Calu3 (cell line): ENCODE measurements around the gene PTPRG. TPM values are rescaled to one million over a fixed set of nuclear protein-coding genes. Genes with fewer than 3 reads are reported as not detected.

Experiments
- BruUV-seq: library from RNA; stranded (reverse); fragments of 400-500 nt; replicated peaks from 2 replicates; lab custom pipeline; 2021; lab: Mats Ljungman, UMichigan
- CTCF ChIA-PET: fragments of 300-600 bp; sonication (Branson Sonifier 250); formaldehyde crosslinking; loops from one replicate; lab custom pipeline; 2022; ENCODE audit warnings: antibody characterized with exemption; lab: Charles Lee
- DNase-seq: peaks from one replicate; pipeline ENCODE4 v3.0.0; 2022
- H3K27ac Mint-ChIP-seq: one replicate; pipeline ENCODE4 v1.8.0; 2022; ENCODE audit warnings: mixed read lengths; ENCODE audit not compliant: unreplicated experiment
- H3K27me3 Mint-ChIP-seq: one replicate; pipeline ENCODE4 v1.8.0; 2022; ENCODE audit warnings: mixed read lengths; ENCODE audit not compliant: unreplicated experiment
- H3K36me3 Mint-ChIP-seq: one replicate; pipeline ENCODE4 v1.8.0; 2022; ENCODE audit warnings: mild to moderate bottlenecking, moderate library complexity, mixed read lengths; ENCODE audit not compliant: insufficient read depth, unreplicated experiment
- H3K4me1 Mint-ChIP-seq: one replicate; pipeline ENCODE4 v1.8.0; 2022; ENCODE audit warnings: mild to moderate bottlenecking, low read depth, mixed read lengths; ENCODE audit not compliant: unreplicated experiment
- H3K4me3 Mint-ChIP-seq: one replicate; pipeline ENCODE4 v1.8.0; 2022; ENCODE audit warnings: mild to moderate bottlenecking, low read depth, moderate library complexity, mixed read lengths; ENCODE audit not compliant: unreplicated experiment
- H3K9me3 Mint-ChIP-seq: one replicate; pipeline ENCODE4 v1.8.0; 2022; ENCODE audit warnings: low read depth, mixed read lengths; ENCODE audit not compliant: unreplicated experiment
- intact Hi-C: fragments of 100-400 bp; cut with micrococcal nuclease; formaldehyde crosslinking; loops from one replicate; pipeline ENCODE4 v1.10.0; 2022; ENCODE audit not compliant: unreplicated experiment
- total RNA-seq: library from RNA; stranded (reverse); gene quantifications from 2 replicates; pipeline ENCODE4 v1.2.3, GENCODE V29; 2022
- TF ChIP-seq, protein P1 (sequence below): fragments of 200-600 bp; IDR thresholded peaks from one replicate; pipeline ENCODE4 v1.8.0; 2022; ENCODE audit warnings: antibody characterized with exemption; ENCODE audit not compliant: unreplicated experiment

The PTPRG gene
- total RNA-seq, 1 experiment from 2014 or later, result 0.35 TPM

DNA sequence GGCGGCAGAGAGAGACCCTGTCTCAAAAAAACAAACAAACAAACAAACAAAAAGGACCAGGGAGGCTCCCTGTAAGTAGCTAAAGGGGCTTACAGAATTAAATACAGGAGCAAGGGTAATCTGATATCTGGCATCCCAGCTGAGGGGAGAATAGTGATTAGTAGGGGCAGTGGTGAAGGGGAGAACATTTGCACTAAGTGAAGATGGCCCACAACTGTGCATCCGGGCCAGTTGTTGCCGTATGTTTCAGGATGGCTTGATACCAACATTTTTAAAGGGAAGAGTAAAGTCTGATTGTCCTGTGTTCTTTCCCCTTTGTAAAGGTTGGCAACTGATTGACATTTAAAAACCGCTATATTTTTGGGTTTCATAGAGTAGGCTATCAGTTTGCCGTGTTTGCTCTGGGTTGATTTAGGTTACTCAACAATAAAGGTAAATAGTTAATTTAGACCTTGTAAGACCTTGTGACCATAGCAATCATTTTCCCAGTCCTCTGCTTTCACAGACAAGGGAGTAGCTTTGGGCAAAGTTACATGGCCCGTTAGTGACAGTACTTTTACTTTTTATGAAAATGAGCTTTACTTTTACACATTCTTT, 167.8 kb downstream of the PTPRG start:
- H3K4me1 Mint-ChIP-seq, result no peaks in the 10 kb centered on the region
- H3K4me3 Mint-ChIP-seq, result no peak overlapping the region
- H3K9me3 Mint-ChIP-seq, result peaks cover 12% of the 10 kb centered on the region
- TF ChIP-seq, protein P1, sequence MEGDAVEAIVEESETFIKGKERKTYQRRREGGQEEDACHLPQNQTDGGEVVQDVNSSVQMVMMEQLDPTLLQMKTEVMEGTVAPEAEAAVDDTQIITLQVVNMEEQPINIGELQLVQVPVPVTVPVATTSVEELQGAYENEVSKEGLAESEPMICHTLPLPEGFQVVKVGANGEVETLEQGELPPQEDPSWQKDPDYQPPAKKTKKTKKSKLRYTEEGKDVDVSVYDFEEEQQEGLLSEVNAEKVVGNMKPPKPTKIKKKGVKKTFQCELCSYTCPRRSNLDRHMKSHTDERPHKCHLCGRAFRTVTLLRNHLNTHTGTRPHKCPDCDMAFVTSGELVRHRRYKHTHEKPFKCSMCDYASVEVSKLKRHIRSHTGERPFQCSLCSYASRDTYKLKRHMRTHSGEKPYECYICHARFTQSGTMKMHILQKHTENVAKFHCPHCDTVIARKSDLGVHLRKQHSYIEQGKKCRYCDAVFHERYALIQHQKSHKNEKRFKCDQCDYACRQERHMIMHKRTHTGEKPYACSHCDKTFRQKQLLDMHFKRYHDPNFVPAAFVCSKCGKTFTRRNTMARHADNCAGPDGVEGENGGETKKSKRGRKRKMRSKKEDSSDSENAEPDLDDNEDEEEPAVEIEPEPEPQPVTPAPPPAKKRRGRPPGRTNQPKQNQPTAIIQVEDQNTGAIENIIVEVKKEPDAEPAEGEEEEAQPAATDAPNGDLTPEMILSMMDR, result no peak
- no TSS peak for BruUV-seq
- no peaks in the 10 kb centered on the region for H3K36me3 Mint-ChIP-seq
- no peaks in the 10 kb centered on the region for H3K27me3 Mint-ChIP-seq
- no peak overlapping the region for H3K27ac Mint-ChIP-seq
- no peak for DNase-seq
- CTCF ChIA-PET, result no interaction called here
- intact Hi-C loops, result no loop called here

DNA sequence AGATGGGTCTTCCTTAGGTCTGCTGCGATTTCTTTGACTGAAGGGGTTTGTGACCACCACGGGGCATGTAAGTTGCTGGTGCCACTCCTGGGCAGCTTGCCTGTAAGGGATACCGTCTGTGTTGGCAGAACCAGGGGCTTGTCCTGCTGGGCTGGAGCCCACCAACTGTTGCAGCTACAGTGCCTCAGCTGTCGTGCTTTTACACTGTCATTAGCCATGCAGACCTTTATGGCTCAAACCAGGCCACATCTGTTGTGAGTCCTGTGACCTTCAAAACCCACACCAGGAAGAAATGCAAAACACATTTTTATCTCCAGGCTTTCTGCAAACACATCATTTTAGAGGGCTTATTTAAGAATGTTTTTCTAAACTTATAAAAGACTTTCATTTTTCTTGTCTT, 168.7 kb downstream of the PTPRG start:
- BruUV-seq, result no TSS peak
- H3K4me3 Mint-ChIP-seq, result no peak overlapping the region
- H3K27me3 Mint-ChIP-seq, result no peaks in the 10 kb centered on the region
- H3K4me1 Mint-ChIP-seq, result no peaks in the 10 kb centered on the region
- CTCF ChIA-PET, result no interaction called here
- no peaks in the 10 kb centered on the region for H3K36me3 Mint-ChIP-seq
- intact Hi-C loops, result no loop called here
- DNase-seq, result no peak
- TF ChIP-seq, protein P1, result no peak
- H3K9me3 Mint-ChIP-seq, result peaks cover 5% of the 10 kb centered on the region
- H3K27ac Mint-ChIP-seq, result no peak overlapping the region

DNA sequence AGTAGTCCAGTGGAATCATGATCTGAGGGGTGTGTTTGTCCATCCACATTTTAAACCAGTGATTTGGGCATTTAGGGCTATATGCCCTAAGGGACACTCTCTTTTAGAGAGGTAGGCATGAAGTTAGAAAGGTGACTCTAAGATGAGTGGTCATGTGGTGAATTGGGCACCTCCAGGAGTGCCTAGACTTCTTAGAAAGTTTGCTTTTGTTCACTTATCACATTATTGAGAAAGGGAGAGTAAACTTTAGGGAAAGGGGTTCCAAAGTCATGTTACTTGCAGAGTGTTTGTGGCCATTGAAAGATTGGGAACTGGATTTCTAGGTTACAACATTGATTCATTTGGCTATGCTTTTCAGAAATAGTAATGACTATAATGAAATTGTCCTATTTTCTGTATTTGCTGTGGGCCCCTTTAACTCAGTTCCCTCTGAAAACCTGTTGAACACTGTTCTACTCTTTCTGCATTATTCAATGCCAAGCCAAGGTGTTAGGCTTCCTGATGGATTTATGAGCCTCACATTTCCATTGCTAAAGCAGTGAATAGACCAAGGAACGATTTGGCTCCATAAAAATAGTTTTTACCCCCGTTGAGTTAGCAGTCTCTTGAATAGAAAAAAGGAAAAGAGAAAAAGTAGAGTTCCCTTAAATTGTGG, 169.3 kb downstream of the PTPRG start:
- no peak for DNase-seq
- TF ChIP-seq, protein P1, result no peak
- no TSS peak for BruUV-seq
- intact Hi-C loops, result no loop called here
- no peaks in the 10 kb centered on the region for H3K4me1 Mint-ChIP-seq
- no peaks in the 10 kb centered on the region for H3K27me3 Mint-ChIP-seq
- no peaks in the 10 kb centered on the region for H3K36me3 Mint-ChIP-seq
- H3K4me3 Mint-ChIP-seq, result no peak overlapping the region
- no peak overlapping the region for H3K27ac Mint-ChIP-seq
- CTCF ChIA-PET, result interaction anchor here (0.5 kb wide), 1 partner anchor 370 kb away, joined by 3 read pairs; no protein-coding TSS in a partner anchor
- peaks cover 8% of the 10 kb centered on the region for H3K9me3 Mint-ChIP-seq

DNA sequence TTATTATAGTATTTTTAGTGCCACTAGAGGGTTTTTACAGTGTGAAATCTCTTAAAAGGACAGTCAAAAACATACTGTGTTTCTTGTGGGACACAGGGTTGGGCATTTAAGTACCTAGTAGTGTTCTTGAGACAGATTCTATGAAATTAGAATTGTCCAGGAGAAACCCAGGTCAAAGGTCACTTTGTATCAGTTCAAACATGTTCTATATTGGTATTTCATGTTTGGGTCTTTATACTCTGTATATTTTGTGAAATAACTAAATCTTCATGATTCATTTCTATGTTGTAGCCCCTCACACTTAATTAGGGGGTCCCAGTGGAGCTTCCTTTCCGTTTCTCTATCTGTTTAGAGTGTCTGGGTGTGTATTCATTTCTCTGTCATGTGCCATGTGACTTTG, 171.6 kb downstream of the PTPRG start:
- peaks cover 11% of the 10 kb centered on the region for H3K9me3 Mint-ChIP-seq
- intact Hi-C loops, result no loop called here
- CTCF ChIA-PET, result no interaction called here
- TF ChIP-seq, protein P1, result no peak
- H3K27ac Mint-ChIP-seq, result no peak overlapping the region
- H3K36me3 Mint-ChIP-seq, result no peaks in the 10 kb centered on the region
- H3K4me1 Mint-ChIP-seq, result no peaks in the 10 kb centered on the region
- DNase-seq, result no peak
- no peaks in the 10 kb centered on the region for H3K27me3 Mint-ChIP-seq
- no peak overlapping the region for H3K4me3 Mint-ChIP-seq
- no TSS peak for BruUV-seq
